ENCODE results near the gene OR52I2. TPM values are rescaled to one million over a fixed set of nuclear protein-coding genes. Genes with fewer than 3 reads are reported as not detected.
A peak's percentile ranks its signal among the peaks of the same experiment; 100 is the strongest.

Gene OR52I2
- total RNA-seq, 1 experiment from 2014 or later, result not detected

- in situ Hi-C loops (cut with HindIII; ENCODE audit: low pct_unique_long_range_greater_than_20kb, low sequenced_read_pairs), result no loop called here
- DNase-seq (ENCODE audit: low read depth, low spot score), result no peak
Measured at GRCh38 chr11:4605057-4605456, 23.5 kb downstream of the OR52I2 start.

GRCh38 chr11:4606231-4607015 is 24.9 kb downstream of the OR52I2 start:
- DNase-seq (ENCODE audit: low read depth, low spot score), result no peak
- in situ Hi-C loops (cut with HindIII; ENCODE audit: low pct_unique_long_range_greater_than_20kb, low sequenced_read_pairs), result no loop called here

GRCh38 chr11:4607096-4607495 is 25.6 kb downstream of the OR52I2 start:
- in situ Hi-C loops (cut with HindIII; ENCODE audit: low pct_unique_long_range_greater_than_20kb, low sequenced_read_pairs), result no loop called here
- DNase-seq (ENCODE audit: low read depth, low spot score), result peak; percentile 20

- in situ Hi-C loops (cut with HindIII; ENCODE audit: low pct_unique_long_range_greater_than_20kb, low sequenced_read_pairs), result no loop called here
- DNase-seq (ENCODE audit: low read depth, low spot score), result peak; percentile 96
Measured at GRCh38 chr11:4607781-4608666, 26.5 kb downstream of the OR52I2 start, which contains the start of gene TRIM68. Gene TRIM68, minus strand, starts transcription at chr11:4608231. Its CDS starts 2,727 bp downstream, at chr11:4605504.

GRCh38 chr11:4610258-4610935 is 28.9 kb downstream of the OR52I2 start:
- DNase-seq (ENCODE audit: low read depth, low spot score), result no peak
- in situ Hi-C loops (cut with HindIII; ENCODE audit: low pct_unique_long_range_greater_than_20kb, low sequenced_read_pairs), result no loop called here

GRCh38 chr11:4611986-4612385 is 30.4 kb downstream of the OR52I2 start:
- DNase-seq (ENCODE audit: low read depth, low spot score), result no peak
- in situ Hi-C loops (cut with HindIII; ENCODE audit: low pct_unique_long_range_greater_than_20kb, low sequenced_read_pairs), result no loop called here

GRCh38 chr11:4615856-4616444 is 34.4 kb downstream of the OR52I2 start:
- DNase-seq (ENCODE audit: low read depth, low spot score), result no peak
- in situ Hi-C loops (cut with HindIII; ENCODE audit: low pct_unique_long_range_greater_than_20kb, low sequenced_read_pairs), result no loop called here

GRCh38 chr11:4619514-4619913 is 38.0 kb downstream of the OR52I2 start:
- in situ Hi-C loops (cut with HindIII; ENCODE audit: low pct_unique_long_range_greater_than_20kb, low sequenced_read_pairs), result no loop called here
- DNase-seq (ENCODE audit: low read depth, low spot score), result no peak

- DNase-seq (ENCODE audit: low read depth, low spot score), result peak; percentile 84
- in situ Hi-C loops (cut with HindIII; ENCODE audit: low pct_unique_long_range_greater_than_20kb, low sequenced_read_pairs), result no loop called here
Measured at GRCh38 chr11:4626207-4627099, 44.9 kb downstream of the OR52I2 start.

GRCh38 chr11:4636136-4636535 is 54.6 kb downstream of the OR52I2 start:
- in situ Hi-C loops (cut with HindIII; ENCODE audit: low pct_unique_long_range_greater_than_20kb, low sequenced_read_pairs), result no loop called here
- no peak for DNase-seq (ENCODE audit: low read depth, low spot score)

- peak; percentile 78 for DNase-seq (ENCODE audit: low read depth, low spot score)
- in situ Hi-C loops (cut with HindIII; ENCODE audit: low pct_unique_long_range_greater_than_20kb, low sequenced_read_pairs), result no loop called here
Measured at GRCh38 chr11:4636962-4637661, 55.6 kb downstream of the OR52I2 start, which contains the start of gene OR51D1. Gene OR51D1, plus strand, starts transcription at chr11:4637477. Its CDS starts 2,314 bp downstream, at chr11:4639791.

GRCh38 chr11:4637662-4638047 is 56.1 kb downstream of the OR52I2 start:
- DNase-seq (ENCODE audit: low read depth, low spot score), result no peak
- in situ Hi-C loops (cut with HindIII; ENCODE audit: low pct_unique_long_range_greater_than_20kb, low sequenced_read_pairs), result no loop called here

GRCh38 chr11:4639931-4640330 is 58.4 kb downstream of the OR52I2 start:
- in situ Hi-C loops (cut with HindIII; ENCODE audit: low pct_unique_long_range_greater_than_20kb, low sequenced_read_pairs), result no loop called here

GRCh38 chr11:4641501-4641900 is 60.0 kb downstream of the OR52I2 start:
- DNase-seq (ENCODE audit: low read depth, low spot score), result no peak
- in situ Hi-C loops (cut with HindIII; ENCODE audit: low pct_unique_long_range_greater_than_20kb, low sequenced_read_pairs), result no loop called here

More at GRCh38 chr11:4639931-4640330, 58.4 kb downstream of the OR52I2 start:
- no peak for DNase-seq (ENCODE audit: low read depth, low spot score)

GRCh38 chr11:4642043-4642442 is 60.5 kb downstream of the OR52I2 start:
- in situ Hi-C loops (cut with HindIII; ENCODE audit: low pct_unique_long_range_greater_than_20kb, low sequenced_read_pairs), result no loop called here
- no peak for DNase-seq (ENCODE audit: low read depth, low spot score)
